C4-2B (cell line): ENCODE measurements around the gene NXPH3.

Experiments used
- CTCF ChIP-seq: fragments of 450-650 bp; conservative IDR thresholded peaks from 2 replicates; pipeline ENCODE4 v1.5.1; 2017; ENCODE audit warnings: mild to moderate bottlenecking
- ZFX ChIP-seq: fragments of 450-650 bp; IDR thresholded peaks from 2 replicates; pipeline ENCODE4 v1.6.1; 2017

DNA sequence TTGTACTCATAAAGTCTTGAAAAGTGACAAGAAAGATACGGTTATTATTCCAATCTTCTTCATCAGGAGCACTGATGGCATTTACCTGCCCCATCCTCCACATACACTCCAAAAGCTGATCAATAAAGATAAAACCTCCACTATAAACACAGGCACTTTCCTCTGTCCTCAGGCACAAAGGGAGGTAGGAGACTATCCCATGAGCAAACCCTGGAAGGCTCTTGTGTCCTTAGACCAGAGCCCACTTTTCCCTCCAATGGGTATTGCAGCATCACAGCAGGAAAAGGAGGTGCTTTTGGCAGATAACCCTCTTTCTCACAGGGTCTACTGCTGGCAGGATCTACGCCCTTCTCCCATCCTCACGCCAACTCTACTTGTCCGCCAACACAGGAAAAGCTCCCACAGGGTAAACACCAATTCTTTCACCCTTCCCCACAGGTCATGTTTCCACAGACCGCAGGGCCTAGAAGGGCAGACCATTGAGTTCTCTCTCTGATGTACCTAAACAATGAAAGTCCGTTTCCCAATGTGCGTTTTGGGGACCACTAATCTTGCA, 28.7 kb downstream of the NXPH3 start:
- no peak for TF ChIP-seq CTCF
- no peak for TF ChIP-seq ZFX
